GM21723 (cell line): ENCODE measurements around the gene HCN2.

Experiments used
- ATAC-seq: cut with Tn5 transposase; IDR thresholded peaks from one replicate; pipeline ENCODE4 v1.9.1; 2021; ENCODE audit warnings: mild to moderate bottlenecking, moderate library complexity; ENCODE audit not compliant: unreplicated experiment

The HCN2 gene

GRCh38 chr19:633786-634639 is 44.3 kb downstream of the HCN2 start:
- ATAC-seq: peak; percentile 1

- no peak for ATAC-seq
These were observed 45.4 kb downstream of the HCN2 start for GRCh38 chr19:634975-635652.

GRCh38 chr19:638906-639252 is 49.2 kb downstream of the HCN2 start:
- no peak for ATAC-seq

- peak; percentile 46 for ATAC-seq
These were observed 49.8 kb downstream of the HCN2 start, which contains the start of gene FGF22 for GRCh38 chr19:639253-640160. Gene FGF22 (plus strand): TSS chr19:639879. CDS start chr19:639926, 47 bp downstream.

- no peak for ATAC-seq
These were observed 50.5 kb downstream of the HCN2 start for GRCh38 chr19:640161-640558.

GRCh38 chr19:640606-641189 is 51.0 kb downstream of the HCN2 start:
- ATAC-seq: no peak

GRCh38 chr19:641702-642101 is 52.0 kb downstream of the HCN2 start:
- ATAC-seq: no peak

GRCh38 chr19:642767-643727 is 53.4 kb downstream of the HCN2 start:
- no peak for ATAC-seq

GRCh38 chr19:643736-644135 is 54.1 kb downstream of the HCN2 start:
- ATAC-seq: no peak

GRCh38 chr19:644363-644762 is 54.7 kb downstream of the HCN2 start:
- no peak for ATAC-seq

GRCh38 chr19:644789-645188 is 55.1 kb downstream of the HCN2 start:
- no peak for ATAC-seq

GRCh38 chr19:645912-646778 is 56.5 kb downstream of the HCN2 start:
- no peak for ATAC-seq

GRCh38 chr19:646779-647565 is 57.3 kb downstream of the HCN2 start:
- no peak for ATAC-seq

- no peak for ATAC-seq
These were observed 58.0 kb downstream of the HCN2 start for GRCh38 chr19:647566-648284.

GRCh38 chr19:648305-648704 is 58.6 kb downstream of the HCN2 start:
- no peak for ATAC-seq

- no peak for ATAC-seq
These were observed 59.5 kb downstream of the HCN2 start for GRCh38 chr19:648904-649801.
